GM23248 (cell line): Measurements from ENCODE around the gene ZNF319. TPM values are rescaled to one million over a fixed set of nuclear protein-coding genes. Genes with fewer than 3 reads are reported as not detected.

Experiments used
- DNase-seq: peaks from one replicate; pipeline ENCODE4 v3.0.0-alpha.2; 2015
- H2AFZ ChIP-seq: fragments of 200-600 bp; sonication (generic); 2 replicates; pipeline ENCODE4 v1.6.1; 2016; ENCODE audit warnings: antibody characterized with exemption
- H3F3A ChIP-seq: fragments of 200-600 bp; sonication (generic); 2 replicates; pipeline ENCODE4 v1.6.1; 2016; ENCODE audit warnings: mild to moderate bottlenecking, antibody characterized with exemption, mixed run types; ENCODE audit not compliant: insufficient read depth
- H3K27ac ChIP-seq: fragments of 200-600 bp; sonication (generic); 2 replicates; pipeline ENCODE4 v1.5.1; 2016; ENCODE audit warnings: mild to moderate bottlenecking
- H3K27me3 ChIP-seq: fragments of 200-600 bp; sonication (generic); replicated peaks from 2 replicates; pipeline ENCODE4 v1.6.1; 2016; ENCODE audit warnings: mild to moderate bottlenecking; ENCODE audit not compliant: insufficient read depth
- H3K36me3 ChIP-seq: fragments of 200-600 bp; sonication (generic); 2 replicates; pipeline ENCODE4 v1.6.1; 2016; ENCODE audit warnings: low read depth, mild to moderate bottlenecking
- H3K4me1 ChIP-seq: fragments of 200-600 bp; sonication (generic); 2 replicates; pipeline ENCODE4 v1.6.1; 2016; ENCODE audit warnings: mild to moderate bottlenecking; ENCODE audit not compliant: insufficient read depth
- H3K4me2 ChIP-seq: fragments of 200-600 bp; sonication (generic); one replicate; pipeline ENCODE4 v1.6.1; 2016; ENCODE audit warnings: mild to moderate bottlenecking; ENCODE audit not compliant: unreplicated experiment
- H3K4me3 ChIP-seq: fragments of 200-600 bp; sonication (generic); 2 replicates; pipeline ENCODE4 v1.5.1; 2016; ENCODE audit warnings: mild to moderate bottlenecking
- H3K79me2 ChIP-seq: fragments of 200-600 bp; sonication (generic); 2 replicates; pipeline ENCODE4 v1.6.1; 2016; ENCODE audit warnings: mild to moderate bottlenecking; ENCODE audit not compliant: insufficient read depth
- H3K9ac ChIP-seq: fragments of 200-600 bp; sonication (generic); 2 replicates; pipeline ENCODE4 v1.6.1; 2016; ENCODE audit warnings: mild to moderate bottlenecking
- H3K9me2 ChIP-seq: fragments of 200-600 bp; sonication (generic); 2 replicates; pipeline ENCODE4 v1.6.1; 2016; ENCODE audit warnings: mixed run types, mild to moderate bottlenecking, moderate library complexity; ENCODE audit not compliant: insufficient read depth
- H3K9me3 ChIP-seq: fragments of 200-600 bp; sonication (generic); one replicate; pipeline ENCODE4 v1.6.1; 2017; ENCODE audit warnings: low read depth
- H4K20me1 ChIP-seq: fragments of 200-600 bp; sonication (generic); 2 replicates; pipeline ENCODE4 v1.6.0; 2016; ENCODE audit not compliant: insufficient read depth
- EZH2 ChIP-seq: fragments of 200-600 bp; sonication (generic); IDR thresholded peaks from 2 replicates; pipeline ENCODE4 v1.6.1; 2018; ENCODE audit warnings: antibody characterized with exemption, mild to moderate bottlenecking; ENCODE audit not compliant: insufficient read depth, poor library complexity, severe bottlenecking
- EZH2phosphoT487 ChIP-seq: fragments of 200-600 bp; sonication (generic); IDR thresholded peaks from 2 replicates; pipeline ENCODE4 v1.6.1; 2018; ENCODE audit warnings: antibody characterized with exemption, moderate library complexity, mild to moderate bottlenecking, low read depth; ENCODE audit not compliant: insufficient read depth
- WGBS, 2 experiments: methylation state at CpG; one replicate each; pipeline ENCODE4 v1.1.6; 2015 to 2017; ENCODE audit warnings: low lambda C conversion rate in 2 of 2, low coverage in 1 of 2; ENCODE audit errors: missing lambda C conversion rate in 2 of 2; 5-methylcytosine and 5-hydroxymethylcytosine counted together
- in situ Hi-C: fragments of 300-500 bp; cut with MboI; formaldehyde crosslinking; loops from 2 replicates; pipeline ENCODE4 v1.15.0; 2020
- polyA plus RNA-seq: library from polyadenylated mRNA; unstranded; fragments of >200 nt; fragmentation: Nextera tagmentation; extraction: Ambion mirVana; gene quantifications from 2 replicates; pipeline ENCODE4 v1.2.1, GENCODE V29; 2016
- total RNA-seq: library from RNA; depleted of rRNA; stranded (reverse); fragments of >200 nt; shearing (Covaris generic); gene quantifications from 2 replicates; pipeline ENCODE4 v1.2.3, GENCODE V29; 2014

Gene ZNF319
- total and polyA plus RNA-seq, 2 experiments from 2014 or later, result 4.6 to 8.2 TPM

DNA sequence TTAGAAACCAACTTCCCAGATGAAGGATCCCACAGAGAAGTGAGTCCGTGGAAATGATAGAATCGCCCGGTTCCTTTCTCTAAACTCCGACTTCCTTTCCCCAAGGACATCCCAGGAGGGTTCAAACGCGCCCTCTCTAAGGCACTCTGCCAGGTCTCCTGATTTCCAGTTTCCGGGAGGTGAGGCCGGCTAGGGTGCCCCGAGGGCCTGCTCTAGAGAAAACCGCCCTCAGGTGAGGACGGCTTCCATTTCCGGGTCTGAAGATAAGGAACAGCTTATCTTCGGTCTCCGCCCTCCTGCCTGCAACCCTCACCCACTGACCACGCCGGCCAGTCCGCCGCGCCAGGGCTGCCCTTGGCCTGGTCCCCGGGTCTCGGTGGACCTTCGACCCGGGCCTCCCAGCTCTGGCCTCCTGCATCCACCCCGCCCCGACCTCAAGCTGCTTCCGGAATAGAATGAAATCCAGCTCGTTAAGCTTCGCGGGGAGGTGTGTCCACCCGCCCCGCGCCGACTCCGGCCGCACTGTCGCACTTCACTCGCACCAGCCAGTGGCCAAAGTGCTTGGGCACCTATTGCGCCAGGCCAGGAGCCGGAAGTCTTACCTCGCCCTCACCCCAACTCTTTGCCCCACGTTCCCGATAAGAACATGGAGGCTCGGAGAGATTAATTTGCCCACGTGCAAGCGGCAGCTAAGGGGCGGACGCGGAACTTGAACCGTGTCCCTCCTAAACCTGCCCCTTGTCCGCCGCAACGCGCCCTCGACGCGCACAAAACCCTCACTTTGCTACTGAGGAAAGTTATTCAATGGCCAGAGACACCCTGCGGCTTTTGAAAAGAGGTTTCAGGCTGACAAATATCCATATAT is 24.2 kb upstream of the ZNF319 start:
- no peaks in the 10 kb centered on the region for H3K9me3 ChIP-seq
- no peaks in the 10 kb centered on the region for H3K36me3 ChIP-seq

DNA sequence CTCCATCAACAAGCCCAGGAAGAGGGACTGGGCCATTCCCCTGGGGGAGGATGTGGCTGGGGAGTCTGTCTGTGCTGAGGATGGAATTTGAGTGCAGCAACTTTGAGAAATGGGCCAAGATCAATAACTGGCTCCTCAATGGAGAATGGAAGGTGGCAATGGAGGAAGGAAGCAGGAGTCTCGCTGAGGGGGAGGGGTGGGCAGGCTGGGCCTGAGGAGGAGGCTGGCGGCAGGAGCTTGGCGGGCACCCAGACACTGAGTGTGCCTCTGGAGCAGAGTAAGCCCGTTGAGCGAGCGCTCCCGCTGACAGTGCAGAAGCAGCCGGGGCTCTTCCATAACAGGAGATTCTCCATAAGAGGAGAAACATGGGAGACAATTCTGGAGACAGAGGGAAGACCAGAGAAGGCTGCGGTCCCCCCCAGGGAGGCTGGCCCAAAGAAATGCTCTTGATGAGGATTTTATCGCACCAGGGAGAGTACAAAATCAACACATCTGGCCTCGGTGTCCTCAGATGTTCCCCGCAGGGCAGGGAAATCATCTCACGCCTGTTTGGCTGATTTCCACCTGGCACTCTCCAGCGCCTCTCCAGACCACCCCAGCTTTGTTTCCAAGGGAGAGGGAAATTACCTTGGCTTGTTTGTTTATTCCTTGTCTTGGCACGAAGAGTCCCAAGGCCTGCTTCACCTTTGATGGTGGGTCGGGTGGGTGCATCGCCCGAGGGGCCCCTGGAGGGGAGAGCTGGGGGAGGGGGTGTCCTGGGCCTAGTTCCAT is 22.3 kb upstream of the ZNF319 start:
- Histone ChIP-seq H2AFZ (no peak overlapping the region), H3K4me3 (no peak overlapping the region), H3K9ac (no peak overlapping the region), H4K20me1 (no peaks in the 10 kb centered on the region), H3K27ac (no peak overlapping the region), H3K36me3 (no peaks in the 10 kb centered on the region; the same call in 1 of the 2 replicates), H3K4me1 (peaks cover 10% of the 10 kb centered on the region), H3K9me3 (no peaks in the 10 kb centered on the region), H3K4me2 (peak overlapping the region; percentile 11), H3F3A (no peaks in the 10 kb centered on the region), H3K79me2 (no peaks in the 10 kb centered on the region), H3K9me2 (no peaks in the 10 kb centered on the region), H3K27me3 (no peaks in the 10 kb centered on the region; the same call in 1 of the 2 replicates)
- in situ Hi-C loops, result loop anchor here (10.0 to 25.0 kb wide), 2 partner anchors 292 to 465 kb away; no protein-coding TSS in a partner anchor
- 17 to 22% methylated on average over 18 of the region's 18 CpGs for WGBS, 2 experiments
- DNase-seq, result peak; percentile 88
- TF ChIP-seq EZH2 (no peak), EZH2phosphoT487 (no peak)

More for the DNA sequence above, 24.2 kb upstream of the ZNF319 start:
- Histone ChIP-seq H2AFZ (peak overlapping the region; percentile 57), H3K79me2 (no peaks in the 10 kb centered on the region), H3K4me1 (peaks cover 10% of the 10 kb centered on the region), H3K9me2 (no peaks in the 10 kb centered on the region), H3K4me3 (peak overlapping the region; percentile 68), H4K20me1 (no peaks in the 10 kb centered on the region), H3K27ac (no peak overlapping the region), H3F3A (no peaks in the 10 kb centered on the region), H3K27me3 (no peaks in the 10 kb centered on the region; the same call in 1 of the 2 replicates), H3K9ac (no peak overlapping the region), H3K4me2 (peak overlapping the region; percentile 72)
- 15 to 18% methylated on average over 54 to 57 of the region's 57 CpGs for WGBS, 2 experiments
- TF ChIP-seq EZH2 (no peak), EZH2phosphoT487 (no peak)
- in situ Hi-C loops, result loop anchor here (10.0 to 25.0 kb wide), 2 partner anchors 290 to 463 kb away; no protein-coding TSS in a partner anchor
- peak; percentile 21 for DNase-seq

DNA sequence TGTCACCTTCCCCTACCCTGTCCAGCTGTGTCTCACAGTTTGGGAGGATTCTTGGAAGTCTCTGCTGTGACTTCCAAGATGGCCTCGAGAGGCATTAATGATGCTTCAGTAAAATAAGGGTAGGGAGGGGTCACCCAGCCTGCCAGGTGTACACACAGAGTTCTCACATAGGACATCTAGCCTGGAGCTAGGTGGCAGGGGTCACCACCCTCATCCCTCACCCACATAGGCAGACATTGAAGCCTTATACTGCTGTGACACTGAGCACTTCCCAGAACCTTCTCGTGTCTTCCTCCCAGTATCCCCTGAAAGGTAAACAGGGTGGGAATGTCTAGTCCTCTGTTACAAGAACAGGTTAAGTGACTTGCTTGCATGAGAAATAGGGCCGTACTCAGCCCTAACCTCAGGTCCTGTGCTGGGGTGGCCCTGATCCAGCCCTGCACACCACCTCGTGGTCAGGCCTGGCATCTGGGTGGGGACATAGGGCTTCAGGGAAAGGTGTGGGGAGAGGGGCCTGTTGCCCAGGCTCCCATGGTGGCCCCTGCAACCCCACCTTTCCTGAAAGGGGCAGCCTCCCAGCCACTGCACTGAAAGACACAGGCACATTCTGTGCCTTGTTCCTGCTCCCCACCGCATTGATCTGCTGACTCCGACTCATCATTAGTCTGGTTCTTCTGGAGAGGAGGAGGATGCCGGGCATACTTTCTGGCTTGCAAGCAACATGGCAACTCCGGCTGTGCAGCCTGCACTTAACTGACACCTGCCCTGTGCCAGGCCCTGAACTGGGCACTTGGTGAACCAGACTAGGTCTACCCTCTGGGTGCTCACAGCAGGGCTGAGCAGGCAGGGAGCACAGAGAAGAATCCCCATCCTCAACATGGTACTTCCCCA is 21.4 kb upstream of the ZNF319 start:
- no peaks in the 10 kb centered on the region; the same call in 1 of the 2 replicates for H3K27me3 ChIP-seq
- H2AFZ ChIP-seq, result no peak overlapping the region
- DNase-seq, result peak; percentile 83
- peaks cover 15% of the 10 kb centered on the region for H3K4me1 ChIP-seq
- in situ Hi-C loops, result loop anchor here (10.0 to 25.0 kb wide), 2 partner anchors 293 to 465 kb away; no protein-coding TSS in a partner anchor
- H3K36me3 ChIP-seq, result no peaks in the 10 kb centered on the region; the same call in 1 of the 2 replicates
- H3K9me2 ChIP-seq, result no peaks in the 10 kb centered on the region
- H3K9me3 ChIP-seq, result no peaks in the 10 kb centered on the region
- no peak overlapping the region for H3K9ac ChIP-seq
- 37 to 41% methylated on average over 8 of the region's 8 CpGs for WGBS, 2 experiments
- TF ChIP-seq EZH2 (no peak), EZH2phosphoT487 (no peak)
- H3K79me2 ChIP-seq, result no peaks in the 10 kb centered on the region
- H3K4me3 ChIP-seq, result no peak overlapping the region
- H3K4me2 ChIP-seq, result no peak overlapping the region
- H3F3A ChIP-seq, result 0 out of 2 replicates have a peak, but pooled peaks cover 5% of the 10 kb centered on the region
- 0 out of 2 replicates have a peak overlapping the region, but pooled peaks have one; percentile 9 for H3K27ac ChIP-seq
- H4K20me1 ChIP-seq, result no peaks in the 10 kb centered on the region
